ENCODE measurements around the gene GSTM2.
"Not testable (repeated sequence)": the region's sequence is repeated elsewhere in the genome, so short reads cannot be mapped to it uniquely, and the experiment has no call there.

The GSTM2 gene

DNA sequence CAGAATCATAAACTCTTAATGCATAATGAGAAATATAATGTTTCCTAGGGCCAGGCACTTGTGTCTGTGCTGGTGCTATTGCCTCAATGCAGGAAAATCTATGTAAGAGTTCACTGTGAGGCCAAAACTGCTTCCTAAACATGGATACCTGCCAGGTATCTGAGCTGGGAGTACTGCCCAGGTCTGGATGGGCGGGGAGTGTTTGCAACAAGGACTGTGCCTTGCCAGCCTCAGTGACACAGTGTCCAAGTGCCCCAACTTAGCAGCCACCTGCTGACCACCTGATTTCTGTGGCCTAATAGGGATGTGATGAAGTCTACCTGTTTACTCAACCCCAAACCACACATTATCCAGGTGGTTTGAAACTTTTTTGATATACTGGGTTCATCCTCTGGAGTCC is 17.5 kb downstream of the GSTM2 start:
- DNase-seq: not testable (repeated sequence)

DNA sequence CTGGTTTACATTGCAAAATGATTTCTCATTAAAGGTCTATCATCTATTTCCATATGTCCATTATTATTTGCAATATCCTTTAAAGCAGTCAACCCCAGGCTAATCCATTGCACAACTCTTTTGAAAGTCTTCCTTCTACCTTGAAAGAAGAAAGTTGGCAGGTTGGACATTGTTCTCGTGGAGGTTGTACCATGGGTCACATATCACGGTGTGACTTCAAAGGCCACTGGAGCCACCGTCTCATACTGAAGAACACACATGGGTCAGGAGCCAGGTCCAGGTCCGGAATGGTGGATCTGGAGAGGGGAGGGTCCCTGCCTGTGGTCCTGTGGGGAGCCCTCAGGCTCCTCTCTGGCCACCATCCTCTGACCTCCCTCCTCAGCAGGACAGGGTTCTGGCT is 18.0 kb downstream of the GSTM2 start:
- DNase-seq: not testable (repeated sequence)

DNA sequence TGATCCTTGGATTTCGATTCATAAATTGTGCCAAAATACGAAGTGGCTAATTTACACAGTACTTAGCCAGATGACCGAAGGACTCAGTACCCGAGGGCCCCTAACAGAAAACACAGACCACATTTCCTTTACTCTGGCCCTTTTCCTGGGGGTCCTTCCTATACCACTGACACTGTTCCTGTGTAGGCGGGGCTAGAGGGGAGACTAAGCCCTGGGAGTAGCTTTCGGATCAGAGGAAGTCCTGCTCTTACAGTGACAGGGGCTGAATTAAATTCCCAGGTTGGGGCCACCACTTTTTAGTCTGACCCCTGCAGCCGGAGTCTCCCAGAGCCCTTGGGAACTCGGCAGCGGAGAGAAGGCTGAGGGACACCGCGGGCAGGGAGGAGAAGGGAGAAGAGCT is 19.3 kb downstream of the GSTM2 start:
- DNase-seq: not testable (repeated sequence)

DNA sequence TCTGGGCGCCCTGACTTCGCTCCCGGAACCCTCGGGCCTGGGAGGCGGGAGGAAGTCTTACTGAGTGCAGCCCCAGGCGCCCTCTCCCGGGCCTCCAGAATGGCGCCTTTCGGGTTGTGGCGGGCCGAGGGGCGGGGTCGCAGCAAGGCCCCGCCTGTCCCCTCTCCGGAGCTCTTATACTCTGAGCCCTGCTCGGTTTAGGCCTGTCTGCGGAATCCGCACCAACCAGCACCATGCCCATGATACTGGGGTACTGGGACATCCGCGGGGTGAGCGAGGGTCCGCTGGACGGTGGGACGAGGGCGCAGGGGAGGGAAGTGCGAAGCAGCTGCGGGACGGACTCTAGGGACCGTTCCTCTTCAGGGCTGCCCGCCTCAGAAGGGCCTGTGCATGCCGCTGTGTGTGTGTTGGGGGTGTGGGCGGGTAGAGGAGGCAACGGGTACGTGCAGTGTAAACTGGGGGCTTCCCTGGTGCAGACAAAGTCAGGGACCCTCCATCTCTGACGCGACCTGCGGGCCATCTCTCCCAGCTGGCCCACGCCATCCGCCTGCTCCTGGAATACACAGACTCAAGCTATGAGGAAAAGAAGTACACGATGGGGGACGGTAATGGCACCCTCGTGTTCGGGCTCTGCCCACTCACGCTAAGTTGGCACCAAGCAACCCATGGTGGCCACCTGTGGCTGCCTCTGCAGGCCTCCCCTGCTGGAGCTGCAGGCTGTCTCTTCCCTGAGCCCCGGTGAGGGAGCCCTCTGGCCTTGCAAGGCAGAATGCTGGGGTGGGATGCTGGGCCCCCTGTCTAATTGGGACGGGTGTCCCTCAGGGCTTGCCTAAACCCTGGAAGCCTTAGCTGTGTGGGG is 20.0 kb downstream of the GSTM2 start, which contains the start of gene GSTM1:
Gene GSTM1 (plus strand): TSS at position 177 of the 859 bp plus-strand sequence. CDS start 57 bp downstream, at position 234.
- peak; percentile 43 for DNase-seq

DNA sequence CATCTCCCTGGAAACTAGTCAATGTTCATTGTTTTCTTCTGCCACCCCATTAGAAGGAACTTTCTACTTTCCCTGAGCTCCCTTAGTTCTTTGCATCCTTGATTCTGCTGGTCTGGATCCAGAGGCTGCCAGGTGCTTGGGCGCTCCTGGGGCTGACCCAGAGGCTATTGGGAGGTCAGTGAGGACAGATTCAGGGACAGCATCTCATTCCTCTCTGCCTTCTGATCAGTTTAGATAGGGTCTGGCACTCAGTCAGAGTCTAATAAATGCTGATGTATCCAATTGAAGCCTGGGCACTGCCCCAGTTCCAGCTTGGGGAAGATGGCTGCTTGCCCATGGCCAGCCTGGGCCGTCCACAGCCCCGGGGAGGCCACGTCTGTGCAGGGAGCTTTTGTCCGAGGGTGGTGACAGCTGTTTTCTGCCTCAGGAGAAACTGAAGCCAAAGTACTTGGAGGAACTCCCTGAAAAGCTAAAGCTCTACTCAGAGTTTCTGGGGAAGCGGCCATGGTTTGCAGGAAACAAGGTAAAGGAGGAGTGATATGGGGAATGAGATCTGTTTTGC is 22.1 kb downstream of the GSTM2 start:
- no peak for DNase-seq

DNA sequence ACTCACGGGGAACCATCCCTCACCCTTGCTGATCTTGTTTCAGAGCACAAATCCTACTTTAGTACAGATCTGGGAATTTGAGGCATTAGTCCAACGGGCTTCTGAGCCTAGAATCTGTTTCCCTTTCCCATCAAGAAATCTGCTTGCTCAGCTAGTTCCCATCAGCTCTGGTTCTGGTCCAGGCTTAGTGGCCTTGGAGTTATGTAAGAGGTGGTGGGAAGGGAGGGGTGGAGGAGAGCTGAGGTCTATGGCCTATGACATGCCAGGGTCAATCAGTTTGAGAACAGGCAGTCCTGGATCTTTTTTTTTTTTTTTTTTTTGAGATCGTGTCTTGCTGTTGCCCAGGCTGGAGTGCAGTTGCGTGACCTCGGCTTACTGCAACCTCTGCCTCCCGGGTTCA is 23.9 kb downstream of the GSTM2 start:
- DNase-seq: no peak

DNA sequence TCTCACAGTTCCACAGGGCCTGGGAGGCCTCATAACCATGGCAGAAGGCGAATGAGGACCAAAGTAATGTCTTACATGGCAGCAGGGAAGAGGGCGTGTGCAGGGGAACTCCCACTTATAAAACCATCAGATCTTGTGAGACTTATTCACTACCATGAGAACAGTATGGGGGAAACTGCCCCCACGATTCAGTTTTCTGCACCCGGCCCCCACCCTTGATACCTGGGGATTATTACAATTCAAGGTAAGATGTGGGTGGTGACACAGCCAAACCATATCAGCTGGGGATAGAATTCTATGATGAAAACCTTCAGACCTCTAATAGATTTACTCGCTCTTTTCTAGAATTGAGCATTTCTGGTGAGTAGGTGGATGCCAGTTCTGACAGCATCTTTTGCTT is 26.5 kb downstream of the GSTM2 start:
- not testable (repeated sequence) for DNase-seq

DNA sequence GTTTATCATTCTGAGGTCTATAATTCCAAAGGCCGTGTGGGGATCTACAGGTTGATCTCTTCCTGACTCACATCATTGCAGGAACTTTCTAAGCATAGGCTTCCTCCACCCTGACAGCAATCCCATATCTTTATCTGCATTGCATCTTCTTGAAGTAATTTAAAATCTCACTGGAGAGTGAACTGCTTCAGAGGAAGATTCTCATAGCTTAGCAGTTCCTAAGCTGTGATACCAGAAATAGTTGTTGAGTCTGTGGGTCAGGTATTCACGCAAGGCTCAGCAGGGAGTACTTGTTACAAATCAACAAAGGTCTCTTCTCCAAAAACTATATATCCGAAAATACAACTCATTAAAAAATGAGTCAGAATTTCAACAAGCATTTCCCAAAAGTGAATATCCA is 27.3 kb downstream of the GSTM2 start:
- not testable (repeated sequence) for DNase-seq

DNA sequence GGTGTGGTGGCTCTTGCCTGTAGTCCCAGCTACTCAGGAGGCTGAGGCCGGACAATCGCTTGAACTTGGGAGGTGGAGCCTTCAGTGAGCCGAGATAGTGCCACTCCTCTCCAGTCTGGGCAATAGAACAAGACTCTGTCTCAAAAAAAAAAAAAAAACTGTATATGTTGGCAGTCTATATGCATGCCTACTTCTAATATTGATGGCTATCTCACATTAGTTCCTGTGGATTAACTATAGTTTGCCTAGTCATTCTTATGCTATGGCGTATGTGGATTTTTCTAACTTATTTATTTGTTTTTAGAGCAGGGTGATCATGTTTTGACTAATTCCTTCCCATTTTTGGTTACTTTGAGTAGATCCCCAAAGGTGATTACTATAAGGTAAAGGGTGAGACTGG is 29.2 kb downstream of the GSTM2 start:
- DNase-seq: no peak

DNA sequence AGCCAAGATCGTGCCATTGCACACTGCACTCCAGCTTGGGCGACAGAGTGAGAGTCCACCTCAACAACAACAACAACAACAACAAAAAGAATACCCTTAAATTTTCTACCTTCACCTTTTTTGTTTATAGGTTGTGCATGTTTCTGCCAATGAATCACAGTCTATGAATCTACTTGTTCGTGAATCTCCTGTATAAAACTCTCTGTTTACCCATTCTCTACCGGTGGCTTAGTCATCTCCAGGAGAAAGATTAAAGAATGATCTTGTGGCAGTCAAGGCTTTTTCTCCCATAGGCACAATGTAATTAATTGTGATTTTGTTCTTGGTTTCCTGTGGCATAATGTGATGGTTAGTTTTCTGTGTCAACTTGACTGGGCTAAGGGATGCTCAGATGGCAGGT is 30.0 kb downstream of the GSTM2 start:
- DNase-seq: not testable (repeated sequence)

DNA sequence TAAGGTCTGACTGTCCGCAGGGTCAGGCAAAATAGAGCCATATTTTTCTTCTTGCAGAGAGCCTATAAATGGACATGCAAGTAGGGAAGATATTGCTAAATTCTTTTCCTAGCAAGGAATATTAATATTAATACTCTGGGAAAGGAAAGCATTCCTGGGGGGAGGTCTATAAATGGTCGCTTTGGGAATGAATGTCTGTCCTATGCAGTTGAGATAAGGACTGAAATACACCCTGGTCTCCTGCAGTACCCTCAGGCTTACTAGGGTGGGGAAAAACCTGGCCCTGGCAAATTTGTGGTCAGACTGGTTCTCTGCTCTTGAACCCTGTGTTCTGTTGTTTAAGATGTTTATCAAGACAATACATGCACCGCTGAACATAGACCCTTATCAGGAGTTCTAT is 35.1 kb downstream of the GSTM2 start:
- not testable (repeated sequence) for DNase-seq

DNA sequence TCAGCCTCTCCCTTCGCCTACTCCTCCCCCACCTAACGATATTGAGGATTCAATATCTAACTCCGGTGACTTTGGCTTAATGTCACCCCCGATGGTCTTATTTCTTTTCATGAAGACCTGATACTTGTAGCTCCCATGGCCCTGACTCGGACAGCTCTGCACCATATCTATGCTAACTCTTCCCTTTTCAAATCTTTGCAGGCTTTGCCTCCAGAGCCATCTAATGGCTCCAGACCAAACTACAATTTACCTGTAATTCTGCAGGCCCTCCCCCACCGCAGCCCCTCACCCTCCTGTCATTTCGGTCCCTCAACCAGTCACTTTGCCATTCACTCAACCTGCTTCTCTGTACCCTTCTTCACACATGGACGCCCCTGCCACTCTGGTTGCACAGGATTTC is 36.3 kb downstream of the GSTM2 start:
- DNase-seq: no peak

DNA sequence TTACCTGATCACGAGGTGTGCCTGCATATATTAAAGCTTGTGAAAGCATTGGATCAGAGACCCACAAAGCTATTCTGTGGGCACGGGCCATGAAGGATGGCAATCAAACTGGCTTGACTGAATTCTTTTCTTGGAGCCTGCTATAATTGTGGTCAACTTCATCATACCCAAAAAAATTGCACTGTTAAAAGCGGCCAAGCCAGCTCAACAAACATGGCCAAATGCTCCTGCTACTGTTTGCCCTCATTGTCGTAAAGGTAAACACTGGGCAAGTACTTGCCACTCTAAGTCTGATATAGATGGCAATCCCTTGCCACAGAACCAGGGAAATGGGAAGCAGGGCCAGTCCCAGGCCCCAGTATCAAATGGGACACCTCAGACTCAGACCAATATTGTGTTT is 37.6 kb downstream of the GSTM2 start:
- DNase-seq: no peak

DNA sequence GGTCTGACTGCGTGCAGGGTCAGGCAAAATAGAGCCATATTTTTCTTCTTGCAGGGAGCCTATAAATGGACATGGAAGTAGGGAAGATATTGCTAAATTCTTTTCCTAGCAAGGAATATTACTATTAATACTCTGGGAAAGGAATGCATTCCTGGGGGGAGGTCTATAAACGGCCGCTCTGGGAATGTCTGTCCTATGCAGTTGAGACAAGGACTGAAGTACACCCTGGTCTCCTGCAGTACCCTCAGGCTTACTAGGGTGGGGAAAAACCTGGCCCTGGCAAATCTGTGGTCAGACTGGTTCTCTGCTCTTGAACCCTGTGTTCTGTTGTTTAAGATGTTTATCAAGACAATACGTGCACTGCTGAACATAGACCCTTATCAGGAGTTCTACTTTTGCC is 41.1 kb downstream of the GSTM2 start:
- DNase-seq: not testable (repeated sequence)

DNA sequence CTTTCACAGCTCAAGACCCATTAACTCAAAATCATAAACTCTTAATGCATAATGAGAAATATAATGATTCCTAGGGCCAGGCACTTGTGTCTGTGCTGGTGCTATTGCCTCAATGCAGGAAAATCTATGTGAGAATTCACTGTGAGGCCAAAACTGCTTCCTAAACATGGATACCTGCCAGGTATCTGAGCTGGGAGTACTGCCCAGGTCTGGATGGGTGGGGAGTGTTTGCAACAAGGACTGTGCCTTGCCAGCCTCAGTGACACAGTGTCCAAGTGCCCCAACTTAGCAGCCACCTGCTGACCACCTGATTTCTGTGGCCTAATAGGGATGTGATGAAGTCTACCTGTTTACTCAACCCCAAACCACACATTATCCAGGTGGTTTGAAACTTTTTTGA is 42.0 kb downstream of the GSTM2 start:
- DNase-seq: not testable (repeated sequence)

DNA sequence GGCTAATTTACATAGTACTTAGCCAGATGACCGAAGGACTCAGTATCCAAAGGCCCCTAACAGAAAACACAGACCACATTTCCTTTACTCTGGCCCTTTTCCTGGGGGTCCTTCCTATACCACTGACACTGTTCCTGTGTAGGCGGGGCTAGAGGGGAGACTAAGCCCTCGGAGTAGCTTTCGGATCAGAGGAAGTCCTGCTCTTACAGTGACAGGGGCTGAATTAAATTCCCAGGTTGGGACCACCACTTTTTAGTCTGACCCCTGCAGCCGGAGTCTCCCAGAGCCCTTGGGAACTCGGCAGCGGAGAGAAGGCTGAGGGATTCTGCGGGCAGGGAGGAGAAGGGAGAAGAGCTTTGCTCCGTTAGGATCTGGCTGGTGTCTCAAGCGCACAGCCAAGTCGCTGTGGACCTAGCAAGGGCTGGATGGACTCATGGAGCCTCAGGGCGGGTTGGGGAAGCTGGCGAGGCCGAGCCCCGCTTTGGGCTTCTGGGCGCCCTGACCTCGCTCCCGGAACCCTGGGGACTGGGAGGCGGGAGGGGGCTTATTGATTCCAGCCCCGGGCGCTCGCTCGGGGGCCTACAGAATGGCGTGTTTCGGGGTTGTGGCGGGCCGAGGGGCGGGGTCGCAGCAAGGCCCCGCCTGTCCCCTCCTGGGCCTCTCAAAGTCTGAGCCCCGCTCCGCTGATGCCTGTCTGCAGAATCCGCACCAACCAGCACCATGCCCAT is 43.9 kb downstream of the GSTM2 start, which contains the start of gene GSTM5:
Gene GSTM5 (plus strand): TSS at position 659 of the 728 bp plus-strand sequence. CDS start 62 bp downstream, at position 721.
- not testable (repeated sequence) for DNase-seq

DNA sequence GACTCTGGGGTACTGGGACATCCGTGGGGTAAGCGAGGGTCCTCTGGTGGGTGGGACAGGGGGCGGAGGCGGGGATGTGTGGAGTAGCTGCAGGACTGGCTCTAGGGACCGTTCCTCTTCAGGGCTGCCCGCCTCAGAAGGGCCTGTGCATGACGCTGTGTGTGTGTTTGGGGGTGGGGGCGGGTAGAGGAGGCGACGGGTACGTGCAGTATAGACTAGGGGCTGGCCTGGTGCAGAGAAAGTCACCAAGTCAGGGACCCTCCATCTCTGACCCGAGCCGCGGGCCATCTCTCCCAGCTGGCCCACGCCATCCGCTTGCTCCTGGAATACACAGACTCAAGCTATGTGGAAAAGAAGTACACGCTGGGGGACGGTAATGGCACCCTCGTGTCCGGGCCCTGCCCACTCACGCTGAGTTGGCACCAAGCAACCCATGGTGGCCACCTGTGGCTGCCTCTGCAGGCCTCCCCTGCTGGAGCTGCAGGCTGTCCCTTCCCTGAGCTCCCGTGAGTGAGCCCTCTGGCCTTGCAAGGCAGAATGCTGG is 44.5 kb downstream of the GSTM2 start:
- no peak for DNase-seq

DNA sequence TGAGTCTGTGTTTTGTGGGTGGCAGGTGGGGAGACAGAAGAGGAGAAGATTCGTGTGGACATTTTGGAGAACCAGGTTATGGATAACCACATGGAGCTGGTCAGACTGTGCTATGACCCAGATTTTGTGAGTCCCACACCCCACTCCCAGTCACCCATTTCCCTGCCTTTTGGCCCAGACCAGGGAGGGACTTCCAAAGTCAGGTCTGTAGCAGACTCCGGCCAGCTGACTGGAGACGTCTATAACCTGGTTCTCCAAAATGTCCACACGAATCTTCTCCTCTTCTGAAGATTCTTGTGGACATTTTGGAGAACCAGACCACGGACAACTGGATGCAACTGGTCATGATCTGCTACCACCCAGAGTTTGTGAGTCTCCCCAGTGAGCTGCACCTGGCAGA is 45.8 kb downstream of the GSTM2 start:
- no peak for DNase-seq

DNA sequence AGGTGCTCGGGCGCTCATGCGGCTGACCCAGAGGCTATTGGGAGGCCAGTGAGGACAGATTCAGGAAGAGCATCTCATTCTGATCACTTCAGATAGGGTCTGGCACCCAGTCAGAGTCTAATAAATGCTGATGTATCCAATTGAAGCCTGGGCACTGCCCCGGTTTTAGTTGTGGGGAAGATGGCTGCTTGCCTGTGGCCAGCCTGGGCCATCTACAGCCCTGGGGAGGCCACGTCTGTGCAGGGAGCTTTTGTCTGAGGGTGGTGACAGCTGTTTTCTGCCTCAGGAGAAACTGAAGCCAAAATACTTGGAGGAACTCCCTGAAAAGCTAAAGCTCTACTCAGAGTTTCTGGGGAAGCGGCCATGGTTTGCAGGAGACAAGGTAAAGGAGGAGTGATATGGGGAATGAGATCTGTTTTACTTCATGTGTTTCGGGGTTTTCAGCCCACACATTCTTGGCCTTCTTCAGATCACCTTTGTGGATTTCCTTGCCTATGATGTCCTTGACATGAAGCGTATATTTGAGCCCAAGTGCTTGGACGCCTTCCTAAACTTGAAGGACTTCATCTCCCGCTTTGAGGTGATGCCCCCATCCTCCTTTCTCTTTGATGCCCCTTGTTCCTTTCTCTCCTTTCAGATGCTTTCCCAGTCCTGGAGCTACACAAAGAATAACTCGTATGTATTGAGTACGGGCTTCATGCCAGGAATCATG is 47.0 kb downstream of the GSTM2 start:
- no peak for DNase-seq

DNA sequence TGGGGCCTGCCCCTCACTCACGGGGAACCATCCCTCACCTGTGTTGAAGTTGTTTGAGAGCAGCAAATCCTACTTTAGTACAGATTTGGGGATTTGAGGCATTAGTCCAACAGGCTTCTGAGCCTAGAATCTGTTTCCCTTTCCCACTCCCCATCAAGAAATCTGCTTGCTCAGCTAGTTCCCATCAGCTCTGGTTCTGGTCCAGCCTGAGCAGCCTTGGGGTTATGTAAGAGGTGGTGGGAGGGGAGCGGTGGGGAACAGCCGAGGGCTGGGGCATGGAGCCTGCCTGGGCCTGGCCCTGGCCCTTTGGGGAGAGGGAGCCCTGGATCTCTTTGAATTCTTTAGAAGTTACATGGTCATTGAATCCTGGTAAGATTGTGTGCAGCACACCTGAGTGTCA is 48.3 kb downstream of the GSTM2 start:
- DNase-seq: no peak

DNA sequence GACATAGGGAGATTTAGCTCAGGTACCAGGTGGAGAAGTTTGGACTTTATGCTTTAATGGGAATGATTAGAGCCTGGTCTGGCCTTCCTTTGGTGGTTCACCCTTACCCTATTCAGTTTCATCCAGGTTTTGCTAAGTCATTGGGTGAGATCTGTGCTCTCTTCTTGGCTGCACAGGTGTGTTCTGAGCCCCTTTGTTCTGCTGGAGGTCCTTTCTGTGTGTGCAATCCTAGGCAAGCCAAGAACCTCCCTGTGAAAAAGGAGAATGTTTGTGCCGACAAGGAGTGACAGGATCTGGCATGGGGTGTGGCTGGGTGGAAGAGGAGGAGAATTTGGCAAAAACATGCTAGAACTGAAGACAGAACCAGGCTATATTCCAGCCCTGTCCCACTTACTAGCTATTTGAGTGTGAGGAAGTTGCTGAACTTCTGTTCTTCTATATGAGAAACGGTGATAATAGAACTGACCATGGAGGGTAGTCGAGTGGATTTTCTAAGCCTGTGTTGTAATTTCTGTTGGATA is 48.8 kb downstream of the GSTM2 start:
- no peak for DNase-seq

DNA sequence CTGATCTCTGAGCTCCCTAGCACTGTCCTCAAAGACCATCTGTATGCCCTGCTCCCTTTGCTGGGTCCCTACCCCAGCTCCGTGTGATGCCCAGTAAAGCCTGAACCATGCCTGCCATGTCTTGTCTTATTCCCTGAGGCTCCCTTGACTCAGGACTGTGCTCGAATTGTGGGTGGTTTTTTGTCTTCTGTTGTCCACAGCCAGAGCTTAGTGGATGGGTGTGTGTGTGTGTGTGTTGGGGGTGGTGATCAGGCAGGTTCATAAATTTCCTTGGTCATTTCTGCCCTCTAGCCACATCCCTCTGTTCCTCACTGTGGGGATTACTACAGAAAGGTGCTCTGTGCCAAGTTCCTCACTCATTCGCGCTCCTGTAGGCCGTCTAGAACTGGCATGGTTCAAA is 49.9 kb downstream of the GSTM2 start:
- no peak for DNase-seq
